Measurements from ENCODE around the gene DYNC1LI2.

DNA sequence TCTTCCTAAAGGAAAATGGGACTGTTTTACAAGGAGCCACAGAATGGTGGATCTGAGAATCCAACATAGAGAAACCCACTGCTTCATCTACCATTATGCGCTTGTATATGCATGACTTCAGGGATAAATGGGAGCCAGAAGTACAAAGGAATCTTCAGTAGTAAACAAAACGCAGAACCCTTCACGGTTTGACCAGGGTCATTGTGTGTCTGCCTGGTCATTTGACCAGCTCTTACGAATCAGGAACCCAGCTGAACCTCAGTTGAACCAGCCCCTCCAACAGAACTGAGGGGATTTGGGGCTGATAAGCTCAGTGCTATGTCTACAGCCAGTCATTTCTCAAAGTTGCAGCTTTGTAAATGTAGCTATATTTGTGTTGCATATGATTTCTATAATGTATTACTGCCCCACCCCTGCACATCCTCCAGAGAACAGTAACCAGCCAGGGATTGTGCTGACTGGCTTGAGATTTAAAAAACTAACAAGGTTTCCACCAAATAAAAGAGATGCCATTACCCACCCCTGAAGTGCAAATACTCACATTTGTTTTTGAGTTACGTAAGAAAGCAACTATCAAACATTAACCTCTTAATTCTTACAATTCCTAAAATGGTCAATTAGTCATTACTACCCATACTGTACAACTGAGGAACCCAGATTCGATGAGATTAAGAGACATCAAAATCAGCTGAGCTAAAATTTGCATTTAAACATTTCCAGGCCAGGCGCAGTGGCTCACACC is 61.1 kb downstream of the DYNC1LI2 start:
- TF ChIP-seq, protein P1, sequence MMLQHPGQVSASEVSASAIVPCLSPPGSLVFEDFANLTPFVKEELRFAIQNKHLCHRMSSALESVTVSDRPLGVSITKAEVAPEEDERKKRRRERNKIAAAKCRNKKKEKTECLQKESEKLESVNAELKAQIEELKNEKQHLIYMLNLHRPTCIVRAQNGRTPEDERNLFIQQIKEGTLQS (IDR thresholded peaks at IDR 0.05): no peak
- TF ChIP-seq, protein P2, sequence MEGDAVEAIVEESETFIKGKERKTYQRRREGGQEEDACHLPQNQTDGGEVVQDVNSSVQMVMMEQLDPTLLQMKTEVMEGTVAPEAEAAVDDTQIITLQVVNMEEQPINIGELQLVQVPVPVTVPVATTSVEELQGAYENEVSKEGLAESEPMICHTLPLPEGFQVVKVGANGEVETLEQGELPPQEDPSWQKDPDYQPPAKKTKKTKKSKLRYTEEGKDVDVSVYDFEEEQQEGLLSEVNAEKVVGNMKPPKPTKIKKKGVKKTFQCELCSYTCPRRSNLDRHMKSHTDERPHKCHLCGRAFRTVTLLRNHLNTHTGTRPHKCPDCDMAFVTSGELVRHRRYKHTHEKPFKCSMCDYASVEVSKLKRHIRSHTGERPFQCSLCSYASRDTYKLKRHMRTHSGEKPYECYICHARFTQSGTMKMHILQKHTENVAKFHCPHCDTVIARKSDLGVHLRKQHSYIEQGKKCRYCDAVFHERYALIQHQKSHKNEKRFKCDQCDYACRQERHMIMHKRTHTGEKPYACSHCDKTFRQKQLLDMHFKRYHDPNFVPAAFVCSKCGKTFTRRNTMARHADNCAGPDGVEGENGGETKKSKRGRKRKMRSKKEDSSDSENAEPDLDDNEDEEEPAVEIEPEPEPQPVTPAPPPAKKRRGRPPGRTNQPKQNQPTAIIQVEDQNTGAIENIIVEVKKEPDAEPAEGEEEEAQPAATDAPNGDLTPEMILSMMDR (IDR thresholded peaks at IDR 0.05 in 2 of 3, conservative IDR thresholded peaks at IDR 0.05 in 1 of 3; ENCODE audit: borderline replicate concordance in 1 of 3, insufficient read depth in 1 of 3, low read depth in 2 of 3, low read length in 2 of 3): no peak
- no peak for TF ChIP-seq POLR2A (IDR thresholded peaks at IDR 0.05; ENCODE audit: borderline replicate concordance, extremely low read depth, insufficient read depth, insufficient read length)
- TF ChIP-seq JUND (IDR thresholded peaks at IDR 0.05): no peak

Measured in HCT116 (cell line).